ENCODE data around the gene CYFIP1.

Gene CYFIP1

DNA sequence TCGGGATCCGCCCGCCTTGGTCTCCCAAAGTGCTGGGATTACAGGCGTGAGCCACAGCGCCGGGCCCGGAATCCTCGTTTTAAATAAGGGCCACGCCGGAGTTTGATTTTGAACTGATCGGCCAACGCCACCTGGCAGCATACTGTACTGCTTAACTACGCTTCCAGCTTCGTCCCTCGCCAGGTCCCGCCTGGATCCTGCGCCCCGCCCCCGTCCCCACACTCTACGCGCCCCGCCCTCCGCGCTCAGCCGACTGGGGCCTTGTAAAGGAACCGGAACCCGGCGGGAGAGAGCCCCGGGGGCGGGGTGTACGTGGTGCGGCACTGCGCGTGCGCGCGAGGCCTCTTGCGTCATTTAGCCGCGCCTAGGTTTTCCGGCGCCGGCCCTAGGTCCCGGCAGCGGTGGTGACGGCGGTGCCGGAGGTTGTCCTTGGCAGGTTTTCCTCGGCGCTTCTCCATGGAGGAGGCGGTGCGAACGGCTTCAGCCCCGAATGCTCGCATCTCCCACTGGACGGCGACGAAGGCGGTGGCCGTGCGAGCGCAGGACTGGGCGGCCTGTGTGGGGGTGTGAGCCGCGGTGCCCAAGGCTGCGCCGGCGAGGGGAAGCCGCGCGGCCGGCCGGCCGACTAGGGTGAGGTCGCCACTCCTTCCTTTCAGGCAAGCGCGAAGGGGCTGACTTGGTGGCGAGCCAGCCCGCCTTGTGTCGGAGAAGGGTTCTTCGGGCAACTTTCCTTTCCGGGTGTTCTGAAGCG, 141.7 kb downstream of the CYFIP1 start, which contains the start of gene NIPA2:
TSS of gene NIPA2 (plus strand) at position 375 of the 751 bp plus-strand sequence. CDS start 13,066 bp downstream, outside the sequence.
- FAIRE-seq (no peak), DNase-seq (ENCODE audit: insufficient read length, low spot score) (peak; percentile 87)

DNA sequence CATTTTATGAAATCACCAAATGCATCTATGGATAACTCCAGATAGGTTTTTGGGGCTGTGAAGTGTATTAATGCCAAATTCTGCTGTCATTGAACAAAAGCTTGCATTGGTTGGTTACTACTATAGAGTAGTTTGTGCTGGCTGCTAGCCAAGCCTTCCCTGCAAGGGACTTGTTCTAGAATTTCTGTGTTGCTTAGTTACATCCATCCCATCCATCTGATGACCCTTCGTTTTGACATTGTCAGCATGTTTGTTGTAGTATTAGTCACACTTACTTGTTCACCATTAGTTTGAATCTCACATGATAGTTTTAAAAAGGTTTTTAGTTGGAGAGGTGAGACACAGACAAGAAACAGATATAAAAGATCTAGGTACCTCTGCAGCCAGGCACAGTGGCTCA, 148.7 kb downstream of the CYFIP1 start:
- no peak for DNase-seq (ENCODE audit: insufficient read length, low spot score)
- no peak for FAIRE-seq

- FAIRE-seq (no peak), DNase-seq (ENCODE audit: insufficient read length, low spot score) (no peak)
Observed at GRCh38 chr15:22827125-22827524, 153.0 kb downstream of the CYFIP1 start.

DNA sequence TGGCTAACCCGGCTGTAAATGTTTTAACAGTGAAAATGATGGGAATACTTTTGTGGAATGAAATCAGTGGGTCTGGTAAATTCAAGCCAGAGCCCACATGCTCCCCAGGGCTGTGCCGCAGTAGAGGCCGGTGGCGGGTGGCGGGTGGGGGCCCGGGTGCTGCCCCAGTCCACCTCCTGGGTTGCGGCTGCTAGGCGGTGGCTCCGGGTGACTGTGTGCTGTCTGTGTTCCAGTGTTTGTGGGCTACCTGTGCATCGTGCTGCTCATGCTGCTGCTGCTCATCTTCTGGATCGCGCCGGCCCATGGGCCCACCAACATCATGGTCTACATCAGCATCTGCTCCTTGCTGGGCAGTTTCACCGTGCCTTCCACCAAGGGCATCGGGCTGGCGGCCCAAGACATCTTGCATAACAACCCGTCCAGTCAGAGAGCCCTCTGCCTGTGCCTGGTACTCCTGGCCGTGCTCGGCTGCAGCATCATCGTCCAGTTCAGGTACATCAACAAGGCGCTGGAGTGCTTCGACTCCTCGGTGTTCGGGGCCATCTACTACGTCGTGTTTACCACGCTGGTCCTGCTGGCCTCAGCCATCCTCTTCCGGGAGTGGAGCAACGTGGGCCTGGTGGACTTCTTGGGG, 156.6 kb downstream of the CYFIP1 start:
- FAIRE-seq, result no peak

DNA sequence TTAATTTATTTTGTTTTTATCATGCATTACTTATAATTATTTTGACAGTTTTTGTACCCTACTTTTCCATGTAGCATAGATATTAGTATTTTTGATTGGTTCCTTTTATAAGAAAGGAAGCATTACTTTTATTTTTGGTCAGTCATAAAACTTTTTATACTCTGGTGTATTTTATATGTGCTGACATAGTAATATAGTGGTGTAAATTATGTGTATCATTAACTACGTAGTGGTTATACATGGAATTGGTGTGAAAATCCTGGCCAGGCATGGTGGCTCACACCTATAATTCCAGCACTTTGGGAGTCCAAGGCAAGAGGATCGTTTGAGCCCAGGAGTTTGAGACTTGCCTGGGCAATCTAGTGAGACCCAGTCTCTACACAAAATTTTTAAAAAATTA, 160.5 kb downstream of the CYFIP1 start:
- FAIRE-seq (no peak), DNase-seq (ENCODE audit: insufficient read length, low spot score) (no peak)

More for the DNA sequence above, 156.6 kb downstream of the CYFIP1 start:
- DNase-seq (ENCODE audit: insufficient read length, low spot score), result no peak
